HG03457 (cell line): ENCODE data around the gene TRAF1.
A peak's percentile ranks its signal among the peaks of the same experiment; 100 is the strongest.

ENCODE experiments used
- ATAC-seq: cut with Tn5 transposase; IDR thresholded peaks from one replicate; pipeline ENCODE4 v1.9.1; 2021; ENCODE audit warnings: moderate number of reproducible peaks; ENCODE audit not compliant: unreplicated experiment

Gene TRAF1

GRCh38 chr9:120910643-120911042 lies 16.0 kb downstream of the TRAF1 start:
- ATAC-seq = no peak

GRCh38 chr9:120909904-120910303 lies 16.7 kb downstream of the TRAF1 start:
- no peak for ATAC-seq

- ATAC-seq = no peak
These were observed 21.1 kb downstream of the TRAF1 start for GRCh38 chr9:120905315-120906164.

GRCh38 chr9:120904978-120905301 lies 21.7 kb downstream of the TRAF1 start:
- ATAC-seq = no peak

- no peak for ATAC-seq
These were observed 22.3 kb downstream of the TRAF1 start for GRCh38 chr9:120904061-120904977.

- no peak for ATAC-seq
These were observed 23.7 kb downstream of the TRAF1 start for GRCh38 chr9:120902569-120903535.

- ATAC-seq = no peak
These were observed 24.6 kb downstream of the TRAF1 start for GRCh38 chr9:120901755-120902568.

GRCh38 chr9:120900824-120901223 lies 25.8 kb downstream of the TRAF1 start:
- ATAC-seq = no peak

GRCh38 chr9:120899490-120900068 lies 27.0 kb downstream of the TRAF1 start:
- ATAC-seq = no peak

GRCh38 chr9:120898396-120898795 lies 28.2 kb downstream of the TRAF1 start:
- ATAC-seq = no peak

GRCh38 chr9:120895951-120896350 lies 30.6 kb downstream of the TRAF1 start:
- ATAC-seq = no peak

GRCh38 chr9:120894321-120895148 lies 32.1 kb downstream of the TRAF1 start:
- ATAC-seq = no peak

GRCh38 chr9:120893611-120894307 lies 32.8 kb downstream of the TRAF1 start:
- no peak for ATAC-seq

GRCh38 chr9:120892748-120893610 lies 33.6 kb downstream of the TRAF1 start:
- peak; percentile 40 for ATAC-seq

- peak; percentile 27 for ATAC-seq
These were observed 34.5 kb downstream of the TRAF1 start for GRCh38 chr9:120891884-120892747.

GRCh38 chr9:120891245-120891883 lies 35.2 kb downstream of the TRAF1 start:
- no peak for ATAC-seq
